ENCODE measurements around the gene CCDC175.
A peak's percentile ranks its signal among the peaks of the same experiment; 100 is the strongest.

CCDC175 gene

DNA sequence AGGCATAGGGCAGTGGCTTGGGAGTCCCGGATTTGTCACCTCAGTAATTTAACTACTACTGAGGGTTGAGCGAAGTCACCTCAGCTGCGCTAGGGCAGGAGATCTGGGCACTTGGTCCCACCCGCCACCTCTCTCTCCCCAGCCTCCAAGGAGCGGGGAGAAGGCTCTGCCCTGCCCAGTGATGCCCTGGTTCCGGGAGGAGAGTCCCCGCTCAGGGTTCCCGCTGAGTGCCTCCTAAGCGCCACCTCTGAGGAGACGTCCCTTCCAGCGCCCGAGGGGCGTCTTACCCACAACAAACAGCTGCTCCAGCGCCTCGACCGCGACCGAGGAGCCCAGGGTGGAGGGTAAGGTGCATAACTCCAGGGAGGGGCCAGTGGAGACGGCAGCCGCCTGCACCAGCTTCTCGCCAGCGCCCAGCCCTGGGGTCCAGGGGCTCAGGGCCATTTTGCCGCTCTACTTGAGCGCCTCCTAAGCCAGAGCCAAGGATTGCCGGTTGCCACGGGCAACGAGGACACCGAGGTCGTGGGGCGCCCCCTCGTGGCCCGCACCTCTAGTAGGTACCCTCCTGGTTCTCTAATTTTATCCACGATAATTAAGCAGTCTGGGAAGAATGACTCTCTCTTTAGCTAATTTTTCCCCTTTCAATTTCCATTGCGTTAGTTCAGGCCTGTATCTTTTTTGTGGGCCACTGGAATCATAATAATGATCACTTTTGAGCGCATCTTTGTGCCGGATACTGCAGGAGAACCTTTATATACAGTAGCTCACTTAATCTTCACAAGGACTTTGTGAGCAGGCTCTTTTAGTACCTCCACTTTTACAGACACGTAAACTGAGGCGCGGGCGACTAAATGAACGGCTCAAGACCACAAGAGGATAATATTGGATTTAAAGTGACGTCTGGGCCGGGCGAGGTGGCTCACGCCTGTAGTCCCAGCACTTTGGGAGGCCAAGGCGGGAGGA is at the start of gene CCDC175:
CCDC175 (minus strand) TSS at position 481 of the 963 bp plus-strand sequence; CDS start at position 444, 37 bp downstream.
- DNase-seq, result peak; percentile 80 to 85

- DNase-seq, result no peak
These were observed 46.0 kb upstream of the CCDC175 start for GRCh38 chr14:59622631-59623030.

- no peak for DNase-seq
These were observed 42.4 kb upstream of the CCDC175 start for GRCh38 chr14:59619061-59619460.

- no peak for DNase-seq
These were observed 24.4 kb upstream of the CCDC175 start for GRCh38 chr14:59601056-59601455.

GRCh38 chr14:59600211-59600945 is 23.8 kb upstream of the CCDC175 start:
- DNase-seq, result no peak

DNA sequence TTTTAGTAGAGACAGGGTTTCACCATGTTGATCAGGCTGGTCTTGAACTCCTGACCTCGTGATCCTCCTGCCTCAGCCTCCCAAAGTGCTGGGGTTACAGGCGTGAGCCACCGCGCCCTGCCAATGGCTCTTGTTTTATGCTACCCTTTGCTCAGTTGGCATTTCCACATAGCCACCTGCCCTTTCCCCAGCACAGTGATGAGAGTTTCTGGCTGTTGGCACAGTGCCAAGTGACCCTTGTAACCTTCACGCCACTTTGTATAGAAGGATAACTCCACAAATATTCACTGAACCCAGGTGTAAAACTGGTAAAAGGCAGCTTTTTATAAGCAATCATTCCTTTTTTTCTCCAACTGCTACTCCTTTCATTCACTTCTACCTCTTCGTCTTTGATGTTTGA is 18.5 kb upstream of the CCDC175 start:
- no peak for DNase-seq

GRCh38 chr14:59591641-59592370 is 15.2 kb upstream of the CCDC175 start:
- DNase-seq, result no peak

DNA sequence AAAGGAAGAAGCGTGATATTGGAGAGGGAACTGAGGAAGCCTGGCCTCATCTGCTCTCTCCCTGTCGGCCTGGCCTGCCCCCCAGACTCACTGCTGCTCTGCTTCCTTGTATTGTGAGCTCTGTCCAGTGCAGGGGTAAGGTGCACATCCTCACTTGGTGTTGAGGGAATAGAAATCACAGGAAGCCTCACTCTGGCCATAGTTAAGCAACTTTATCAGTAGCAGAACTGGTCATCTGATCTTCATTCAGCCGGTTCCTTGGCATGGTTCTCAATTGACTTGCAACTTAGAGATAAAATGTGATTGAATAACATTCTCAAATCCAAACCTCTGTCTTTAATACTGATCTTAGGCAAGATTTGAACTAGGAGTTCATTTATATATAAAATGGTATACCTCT is 11.5 kb upstream of the CCDC175 start:
- no peak for DNase-seq

DNA sequence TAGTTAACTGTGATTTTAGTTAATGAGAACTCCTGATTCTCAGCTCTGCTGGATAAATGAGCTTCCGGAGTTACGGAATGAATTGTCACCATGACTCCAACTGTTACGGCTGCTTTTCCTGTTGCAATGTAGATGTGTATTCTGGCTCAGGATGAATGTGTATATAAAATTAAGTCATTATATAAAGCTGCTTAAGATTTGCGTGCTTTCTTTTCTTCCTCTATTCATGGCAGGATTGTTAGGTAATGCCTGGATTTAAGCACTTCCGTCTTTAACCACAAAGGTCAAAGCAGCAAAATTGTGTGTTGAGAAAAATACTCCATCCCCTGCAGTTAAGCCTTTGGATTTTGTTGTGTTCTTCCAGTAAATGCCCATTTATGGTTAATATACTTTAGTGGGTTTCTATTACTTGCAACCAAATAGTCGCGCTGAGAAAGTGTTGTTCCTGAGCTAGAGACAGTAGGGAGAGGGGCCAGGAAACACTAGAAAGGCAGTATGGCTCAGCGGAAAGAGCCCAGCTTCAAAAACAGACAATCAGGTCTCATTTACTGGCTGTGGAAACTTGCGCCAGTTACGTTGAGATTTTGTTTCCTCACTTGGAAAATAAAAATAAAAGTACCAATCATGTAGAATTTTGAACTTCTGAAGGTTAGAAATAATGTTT is 9.4 kb upstream of the CCDC175 start:
- DNase-seq, result peak; percentile 13 to 37

DNA sequence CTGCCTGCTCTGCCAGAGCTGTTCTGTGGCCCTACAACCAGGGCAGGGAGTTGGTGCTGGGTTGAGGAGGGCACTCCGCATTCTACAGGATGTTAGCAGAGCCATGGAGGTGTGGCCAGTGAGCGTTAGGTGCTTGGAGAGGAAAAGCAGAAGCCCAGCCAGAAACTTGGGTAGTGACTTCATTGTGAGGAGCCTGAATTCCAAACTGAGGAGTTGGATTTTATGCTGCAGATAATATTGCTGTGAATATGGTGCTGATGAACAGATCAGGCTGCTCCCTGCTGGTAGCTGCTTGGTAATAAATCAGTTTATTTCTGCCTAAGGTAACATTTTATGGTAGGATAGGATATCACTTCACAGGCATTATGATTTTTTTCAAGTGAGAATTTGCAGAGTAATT is 7.1 kb upstream of the CCDC175 start:
- peak in 1 of 2 experiments; percentile 4 for DNase-seq

GRCh38 chr14:59582845-59583509 is 6.4 kb upstream of the CCDC175 start:
- DNase-seq, result peak; percentile 24 to 26

- no peak for DNase-seq
These were observed 5.5 kb upstream of the CCDC175 start for GRCh38 chr14:59582161-59582560.

GRCh38 chr14:59580911-59581310 is 4.3 kb upstream of the CCDC175 start:
- DNase-seq, result no peak

DNA sequence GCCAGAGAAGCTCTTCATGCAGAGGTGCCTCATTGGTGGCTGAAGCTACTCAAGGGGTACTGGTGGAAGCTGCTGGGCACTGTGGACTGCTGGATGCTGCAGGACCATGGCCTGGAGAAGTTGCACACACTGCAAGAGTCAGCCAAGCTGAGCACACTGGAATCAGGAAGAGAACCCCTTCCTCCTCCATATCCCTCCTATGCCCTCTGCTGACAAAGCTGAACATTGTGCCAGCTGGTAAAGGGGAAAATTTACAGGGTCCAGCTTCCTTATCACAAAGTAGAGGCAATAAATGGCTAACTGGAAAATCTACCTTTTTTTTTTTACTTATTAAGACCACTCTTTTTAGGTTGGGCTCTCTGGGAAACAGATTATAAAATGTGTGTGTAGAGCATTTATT is 6.5 kb downstream of the CCDC175 start:
- DNase-seq, result peak; percentile 51 to 62

- DNase-seq, result no peak
These were observed 9.9 kb downstream of the CCDC175 start for GRCh38 chr14:59566725-59567124.

DNA sequence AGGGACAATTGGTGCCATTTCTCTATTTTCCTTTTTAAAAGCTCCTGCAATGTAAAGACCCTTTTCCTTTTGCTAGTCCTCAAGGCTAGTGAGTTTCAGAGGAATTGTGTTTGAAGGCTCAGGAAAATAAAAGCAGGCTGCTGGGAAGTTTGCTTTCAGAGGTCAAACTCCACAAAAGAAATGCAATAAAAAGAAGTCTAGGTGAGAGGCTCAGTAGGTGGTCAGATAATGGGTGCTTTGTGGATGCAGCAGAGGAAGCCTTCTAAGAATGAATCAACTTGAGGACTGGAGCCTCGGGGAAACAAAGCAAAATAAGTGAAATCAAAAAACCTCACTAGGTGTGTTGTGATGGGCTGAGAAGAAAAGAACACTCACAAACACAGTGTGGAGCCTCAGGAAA is 10.3 kb downstream of the CCDC175 start:
- no peak for DNase-seq

GRCh38 chr14:59565087-59565486 is 11.5 kb downstream of the CCDC175 start:
- no peak for DNase-seq

- DNase-seq, result no peak
These were observed 12.2 kb downstream of the CCDC175 start for GRCh38 chr14:59564366-59564765.

GRCh38 chr14:59547310-59547709 is 29.3 kb downstream of the CCDC175 start:
- no peak for DNase-seq

- DNase-seq, result no peak
These were observed 32.7 kb downstream of the CCDC175 start for GRCh38 chr14:59543873-59544272.

- DNase-seq, result no peak
These were observed 34.9 kb downstream of the CCDC175 start for GRCh38 chr14:59541731-59542130.

- no peak for DNase-seq
These were observed 35.8 kb downstream of the CCDC175 start for GRCh38 chr14:59540852-59541251.
